Panc1 (cell line): Measurements from ENCODE around the gene CLINT1. TPM values are rescaled to one million over a fixed set of nuclear protein-coding genes. Genes with fewer than 3 reads are reported as not detected.

Experiments used
- ATAC-seq: fragments of 200-7000 bp; cut with Tn5 transposase; 2 replicates; pipeline ENCODE4 v1.9.1; 2020; ENCODE audit warnings: mild to moderate bottlenecking, moderate library complexity
- BruUV-seq: library from RNA; stranded (reverse); fragments of 400-500 nt; replicated peaks from 2 replicates; lab custom pipeline; 2021; lab: Mats Ljungman, UMichigan
- CTCF ChIA-PET: fragments of 300-600 bp; sonication (Branson Sonifier 250); formaldehyde crosslinking; loops from one replicate; lab custom pipeline; 2022; ENCODE audit warnings: antibody characterized with exemption; lab: Charles Lee
- POLR2A ChIA-PET: fragments of 300-600 bp; sonication (Branson Sonifier 250); formaldehyde crosslinking; loops from one replicate; lab custom pipeline; 2022; ENCODE audit warnings: antibody characterized with exemption; lab: Charles Lee
- DNase-seq: peaks from one replicate; pipeline ENCODE4 v3.0.0-alpha.2; 2010; ENCODE audit warnings: low read depth, low spot score
- H3K27ac ChIP-seq: 2 replicates; pipeline ENCODE4 v1.5.1; 2011; ENCODE audit warnings: mild to moderate bottlenecking, low read length, inconsistent platforms
- H3K27me3 ChIP-seq: fragments of 200-500 bp; sonication (Bioruptor generic); 2 replicates; pipeline ENCODE4 v1.6.0; 2014; ENCODE audit warnings: low read length, inconsistent platforms; ENCODE audit not compliant: control insufficient read depth, insufficient read depth
- H3K36me3 ChIP-seq: fragments of 200-500 bp; sonication (Bioruptor generic); 2 replicates; pipeline ENCODE4 v1.5.1; 2014; ENCODE audit warnings: inconsistent platforms, mild to moderate bottlenecking, low read length, moderate library complexity; ENCODE audit not compliant: control insufficient read depth, insufficient read depth
- H3K4me1 ChIP-seq: 2 replicates; pipeline ENCODE4 v1.5.1; 2011; ENCODE audit warnings: inconsistent platforms, mild to moderate bottlenecking, low read length, moderate library complexity; ENCODE audit not compliant: control insufficient read depth, insufficient read depth
- H3K4me3 ChIP-seq, 2 experiments: 2 replicates each; pipeline ENCODE4 v1.5.1; 2011 to 2012; ENCODE audit warnings: low read depth in 2 of 2, low read length in 2 of 2, mild to moderate bottlenecking in 2 of 2, inconsistent platforms in 1 of 2, moderate library complexity in 1 of 2
- H3K9me3 ChIP-seq: fragments of 200-500 bp; sonication (Bioruptor generic); 2 replicates; pipeline ENCODE4 v1.5.1; 2014; ENCODE audit warnings: low read depth, mild to moderate bottlenecking, inconsistent platforms, low read length, moderate library complexity; ENCODE audit not compliant: control insufficient read depth, insufficient read depth
- CTCF ChIP-seq: fragments of 450-650 bp; IDR thresholded peaks from 2 replicates; pipeline ENCODE4 v1.5.1; 2017; ENCODE audit warnings: mild to moderate bottlenecking
- POLR2AphosphoS5 ChIP-seq: IDR thresholded peaks from 2 replicates; pipeline ENCODE4 v1.6.1; 2012; ENCODE audit warnings: mild to moderate bottlenecking, low read depth, low read length, moderate library complexity
- REST ChIP-seq, 2 experiments: IDR thresholded peaks; 2 replicates each; pipeline ENCODE4 v1.6.1; 2011 to 2012; ENCODE audit warnings: low read depth in 2 of 2, control low read depth in 1 of 2, low read length in 1 of 2, mild to moderate bottlenecking in 1 of 2, moderate library complexity in 1 of 2; ENCODE audit not compliant: insufficient read depth in 1 of 2
- SIN3A ChIP-seq: IDR thresholded peaks from 2 replicates; pipeline ENCODE4 v1.6.1; 2012; ENCODE audit warnings: low read depth, mild to moderate bottlenecking, low read length, moderate library complexity, borderline replicate concordance; ENCODE audit not compliant: insufficient read depth
- TCF7L2 ChIP-seq: IDR thresholded peaks from 2 replicates; pipeline ENCODE4 v1.6.1; 2011; ENCODE audit warnings: mild to moderate bottlenecking, low read depth, low read length, inconsistent platforms
- in situ Hi-C: cut with HindIII; loops from 2 replicates; pipeline ENCODE4 v1.10.0; 2016; ENCODE audit warnings: low sequenced_read_pairs, low pct_unique_long_range_greater_than_20kb
- intact Hi-C: fragments of 100-400 bp; cut with micrococcal nuclease; formaldehyde crosslinking; loops from one replicate; pipeline ENCODE4 v1.10.0; 2022; ENCODE audit not compliant: unreplicated experiment
- total RNA-seq: library from RNA; stranded (reverse); gene quantifications from one replicate; pipeline ENCODE4 v1.2.1, GENCODE V29; 2021; ENCODE audit not compliant: unreplicated experiment

Gene CLINT1
- total RNA-seq, 1 experiment from 2014 or later, result 81.6 TPM

GRCh38 chr5:157836121-157836753, 22.7 kb downstream of the CLINT1 start:
- Histone ChIP-seq H3K36me3 (no peaks in the 10 kb centered on the region), H3K4me3 (no peak overlapping the region), H3K27ac (no peak overlapping the region), H3K4me1 (no peaks in the 10 kb centered on the region), H3K9me3 (no peaks in the 10 kb centered on the region), H3K27me3 (no peaks in the 10 kb centered on the region)
- ChIA-PET POLR2A (interaction anchor here (0.5 kb wide), 1 partner anchor 982 kb away, joined by 7 read pairs; no protein-coding TSS in a partner anchor), CTCF (no interaction called here)
- no peak for DNase-seq
- TF ChIP-seq CTCF, result no peak
- TF ChIP-seq POLR2AphosphoS5, result no peak
- no peak for TF ChIP-seq SIN3A
- no peak for TF ChIP-seq TCF7L2
- no peak for TF ChIP-seq REST (IDR thresholded peaks at IDR 0.05; ENCODE audit: insufficient read depth in 1 of 2, low read depth in 2 of 2, low read length in 1 of 2)
- in situ Hi-C loops, result no loop called here
- BruUV-seq, result no TSS peak
- no peak for ATAC-seq
- intact Hi-C loops, result no loop called here

- Histone ChIP-seq H3K4me1 (no peaks in the 10 kb centered on the region), H3K27ac (no peak overlapping the region), H3K27me3 (no peaks in the 10 kb centered on the region), H3K36me3 (no peaks in the 10 kb centered on the region), H3K4me3 (no peak overlapping the region), H3K9me3 (no peaks in the 10 kb centered on the region)
- DNase-seq, result no peak
- ATAC-seq, result no peak
- intact Hi-C loops, result no loop called here
- ChIA-PET CTCF (no interaction called here), POLR2A (no interaction called here)
- in situ Hi-C loops, result no loop called here
- TF ChIP-seq REST (IDR thresholded peaks at IDR 0.05; ENCODE audit: insufficient read depth in 1 of 2, low read depth in 2 of 2, low read length in 1 of 2), result no peak
- TF ChIP-seq POLR2AphosphoS5, result no peak
- TF ChIP-seq SIN3A, result no peak
- TF ChIP-seq TCF7L2, result no peak
- TF ChIP-seq CTCF, result no peak
- no TSS peak for BruUV-seq
Measured at GRCh38 chr5:157835041-157835440, 23.9 kb downstream of the CLINT1 start.
